HG02938 (cell line): ENCODE results near the gene TXN.
A peak's percentile ranks its signal among the peaks of the same experiment; 100 is the strongest.

Source experiments
- ATAC-seq: cut with Tn5 transposase; IDR thresholded peaks from one replicate; pipeline ENCODE4 v1.9.1; 2021; ENCODE audit warnings: mild to moderate bottlenecking, moderate library complexity; ENCODE audit not compliant: unreplicated experiment

The TXN gene

DNA sequence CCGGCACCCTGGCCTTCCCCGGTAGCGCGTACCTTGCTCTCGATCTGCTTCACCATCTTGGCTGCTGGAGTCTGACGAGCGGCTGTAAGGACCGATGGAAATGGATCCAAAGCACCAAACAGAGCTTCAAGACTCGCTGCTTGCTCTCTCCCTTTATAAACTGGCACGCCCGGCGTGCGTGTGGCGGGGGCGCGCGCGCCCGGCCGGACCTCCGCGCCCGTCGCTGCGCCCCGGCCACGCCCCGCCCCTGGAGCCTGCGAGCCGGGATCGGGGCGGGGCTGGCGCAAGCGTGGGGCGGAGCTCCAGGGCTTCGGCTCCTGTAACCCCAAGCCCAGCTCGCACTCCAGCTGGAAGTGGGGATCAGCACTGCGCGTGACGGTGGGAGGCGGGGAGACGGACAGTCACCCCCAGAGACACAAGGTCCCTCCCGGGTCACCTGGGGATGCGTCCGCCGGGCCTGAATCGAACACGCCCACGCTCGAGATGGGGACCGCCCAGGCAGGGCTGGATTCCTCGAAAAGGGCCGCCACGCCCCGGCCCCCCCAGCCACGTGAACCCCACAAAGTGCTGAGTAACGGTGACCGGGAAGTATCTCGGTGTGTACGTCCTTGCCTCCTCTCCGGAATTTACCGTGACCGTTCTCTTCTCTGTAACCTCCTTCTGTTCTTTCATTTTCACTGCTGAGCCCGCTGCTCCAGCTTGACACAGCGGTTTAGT, at the start of gene TXN:
TXN (minus strand) TSS at position 128 of the 717 bp plus-strand sequence; CDS start at position 56, 72 bp downstream.
- peak; percentile 55 for ATAC-seq

DNA sequence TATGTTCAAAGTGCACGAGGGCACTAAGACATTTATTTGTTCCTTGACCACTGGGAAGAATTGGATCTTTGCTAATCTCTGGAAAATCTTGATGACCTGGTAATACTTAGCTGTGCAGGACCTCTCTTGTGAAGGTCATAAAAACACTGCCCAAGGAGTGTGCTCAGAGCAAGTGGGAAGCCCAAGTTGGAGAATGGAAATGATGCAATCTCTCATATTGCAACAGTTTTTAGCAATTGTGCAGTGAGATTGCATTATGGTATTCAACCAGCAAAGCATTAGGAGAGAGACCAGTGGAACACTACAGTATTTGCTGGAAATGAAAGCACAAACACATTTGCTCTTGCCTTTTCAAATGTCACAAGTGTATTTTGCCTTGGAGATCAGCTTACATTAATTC, 46.8 kb upstream of the TXN start:
- ATAC-seq, result no peak

DNA sequence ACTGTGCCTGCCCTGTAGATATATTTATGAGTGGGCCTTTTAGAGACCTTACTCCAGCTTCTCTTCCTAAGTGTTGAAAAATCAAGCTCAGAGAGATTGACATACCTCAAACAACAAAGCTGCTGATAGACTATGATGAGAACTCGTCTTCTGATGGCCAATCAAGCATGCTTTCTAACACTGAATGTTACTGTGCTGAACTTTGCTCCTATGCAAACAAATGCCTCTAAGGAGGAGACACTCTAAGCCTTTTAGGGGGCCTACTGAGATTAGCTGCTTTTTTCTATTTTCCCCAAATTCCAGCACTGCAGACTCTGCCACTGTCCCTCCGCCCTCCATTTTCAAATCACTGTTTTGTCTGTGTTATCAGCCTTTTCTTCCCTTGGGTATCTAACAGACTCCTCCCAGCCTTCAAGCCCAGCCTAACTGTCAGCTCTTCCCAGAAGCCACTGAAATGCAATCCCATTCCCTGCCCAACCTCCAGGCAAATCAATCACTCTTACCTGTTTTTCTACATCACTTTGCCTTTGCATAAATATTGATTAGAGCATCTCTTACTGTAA, 41.8 kb upstream of the TXN start:
- no peak for ATAC-seq

DNA sequence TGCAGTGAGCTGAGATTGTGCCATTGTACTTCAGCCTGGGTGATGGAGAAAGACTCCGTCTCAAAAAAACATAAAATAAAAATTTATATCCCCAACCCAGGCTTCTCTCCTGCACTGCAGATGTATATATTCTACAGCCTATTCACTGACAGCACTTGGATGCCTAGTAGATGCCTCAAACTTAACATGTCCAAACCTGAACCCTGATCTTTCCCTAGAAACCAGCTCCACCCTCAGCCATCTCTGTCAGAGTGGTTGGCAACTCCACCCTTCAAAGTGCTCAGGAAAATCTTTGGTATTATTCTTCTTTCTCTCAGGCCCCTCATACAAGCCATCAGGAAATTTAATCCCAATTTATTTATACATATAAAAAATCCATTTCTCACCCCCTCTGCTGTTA, 36.9 kb upstream of the TXN start:
- no peak for ATAC-seq

DNA sequence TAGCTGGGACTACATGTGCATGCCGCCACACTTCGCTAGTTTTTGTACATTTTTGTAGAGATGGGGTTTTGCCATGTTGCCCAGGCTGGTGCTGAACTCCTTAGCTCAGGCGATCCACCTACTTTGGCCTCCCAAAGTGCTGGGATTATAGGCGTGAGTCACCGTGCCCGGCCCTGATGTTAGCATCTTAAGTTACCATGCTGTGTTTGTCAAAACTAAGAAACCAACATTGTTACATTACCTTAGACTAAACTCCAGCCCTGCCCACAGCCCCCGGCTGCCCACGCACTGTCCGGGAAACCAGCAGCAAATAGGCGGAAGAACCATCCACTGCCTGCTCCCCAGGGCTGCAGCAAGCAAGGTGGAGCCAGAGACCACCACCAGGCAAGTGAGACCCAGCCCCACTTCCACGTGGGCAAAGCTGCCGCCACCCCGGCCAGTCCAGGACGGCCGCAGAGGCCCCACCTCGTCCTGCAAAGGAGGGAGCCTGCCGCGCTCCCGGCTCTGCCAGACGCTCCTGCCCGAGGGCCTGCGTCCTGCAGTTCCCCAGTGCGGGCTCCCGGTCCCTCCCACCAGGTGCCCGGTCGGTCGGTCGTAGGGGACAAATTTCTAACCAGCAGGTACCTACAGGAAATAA, 35.7 kb upstream of the TXN start:
- no peak for ATAC-seq

DNA sequence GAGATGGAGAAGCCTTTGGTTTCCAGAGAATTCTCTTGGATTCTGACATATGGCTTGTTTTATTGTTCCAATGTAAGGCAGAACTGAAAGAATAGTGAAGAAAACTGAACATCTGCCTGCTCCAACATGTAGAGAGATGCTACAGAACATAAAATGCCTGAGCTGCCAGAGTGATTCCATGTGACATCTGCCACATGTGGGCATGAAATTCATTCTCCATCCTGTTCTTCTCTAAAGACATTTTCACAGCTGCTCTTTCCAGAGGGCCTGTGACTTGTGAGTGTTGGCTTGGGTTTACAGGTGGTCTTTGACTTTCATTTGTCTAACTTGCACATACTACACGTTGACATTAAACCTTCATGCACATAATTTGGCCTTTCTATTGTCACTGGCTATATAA, 33.7 kb upstream of the TXN start:
- no peak for ATAC-seq

DNA sequence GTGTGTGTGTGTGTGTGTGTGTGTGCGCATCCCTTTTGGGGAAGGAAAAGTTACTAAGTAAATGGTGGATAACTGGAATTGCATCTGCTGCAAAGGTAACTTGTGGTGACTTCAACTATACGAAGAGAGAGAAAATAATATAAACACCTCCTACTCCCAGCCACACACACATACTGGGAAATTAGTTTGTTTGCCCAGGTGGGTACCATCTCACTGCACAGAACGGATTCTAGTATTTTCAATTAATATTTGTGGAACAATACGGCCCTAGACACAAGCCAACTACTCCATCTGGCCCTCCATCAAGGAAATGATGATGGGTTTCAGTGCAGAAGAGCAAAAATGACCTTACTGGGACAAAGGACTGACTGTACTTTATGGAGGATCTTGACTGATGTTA, 32.2 kb upstream of the TXN start:
- ATAC-seq, result no peak

DNA sequence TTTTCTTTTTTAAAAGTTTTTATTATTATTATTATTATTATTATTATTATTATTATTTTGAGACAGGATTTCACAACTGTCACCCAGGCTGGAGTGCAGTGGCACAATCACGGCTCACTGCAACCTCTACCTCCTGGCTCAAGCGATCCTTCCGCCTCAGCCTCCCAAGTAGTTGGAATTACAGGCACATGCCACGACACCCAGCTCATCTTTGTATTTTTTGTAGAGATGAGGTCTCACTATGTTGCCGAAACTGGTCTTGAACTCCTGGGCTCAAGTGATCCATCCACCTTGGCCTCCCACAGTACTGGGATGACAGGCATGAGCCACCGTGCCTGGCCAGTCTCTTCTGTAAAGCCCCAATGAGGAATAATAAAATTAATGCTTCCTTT, 31.0 kb upstream of the TXN start:
- no peak for ATAC-seq

DNA sequence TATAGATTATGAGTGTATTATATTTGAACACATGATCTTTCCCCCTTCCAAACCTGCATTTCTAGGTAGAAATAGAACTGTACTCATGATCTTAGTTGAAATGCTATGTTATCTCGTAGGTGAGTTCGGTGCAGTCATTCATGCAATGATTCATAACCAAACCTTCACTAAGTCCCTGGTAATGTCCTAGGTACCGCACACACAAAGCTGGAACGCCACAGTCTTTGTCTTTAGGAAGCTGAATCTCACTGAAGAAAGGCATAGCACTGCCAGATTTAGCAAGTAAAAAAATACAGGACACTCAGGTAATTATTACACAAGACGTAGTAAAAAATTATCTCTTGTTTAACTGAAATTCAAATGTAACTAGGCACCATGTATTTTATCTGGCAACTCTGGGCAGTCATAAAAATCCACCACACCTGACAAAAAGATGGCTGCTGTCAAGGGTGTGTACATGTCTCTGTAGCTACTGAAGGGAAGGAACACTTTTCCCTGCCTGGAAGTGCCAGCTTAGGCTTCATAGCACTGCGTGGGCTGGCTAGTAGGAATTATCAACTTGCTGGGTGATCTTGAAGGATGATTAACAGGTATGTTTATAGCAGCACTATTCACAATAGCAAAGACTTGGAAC, 28.0 kb upstream of the TXN start:
- no peak for ATAC-seq

DNA sequence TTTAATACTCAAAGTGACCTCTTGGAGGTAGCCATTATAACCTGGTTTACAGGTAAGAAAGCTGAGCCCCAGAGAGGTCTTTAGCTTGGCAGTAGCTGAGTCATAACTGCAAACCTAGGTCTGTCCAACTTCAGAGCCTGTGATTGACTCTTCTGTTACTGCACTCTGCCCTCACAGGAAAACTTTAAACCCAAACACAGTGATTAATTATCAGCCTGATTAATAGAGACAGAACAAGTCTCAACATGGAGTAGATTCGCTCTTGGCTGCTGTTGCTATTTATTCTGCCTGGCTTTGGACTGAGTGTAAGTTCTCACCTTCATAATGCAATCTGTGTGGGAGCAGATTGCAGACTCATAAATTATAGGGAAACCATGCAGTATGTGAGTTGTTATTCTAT, 27.4 kb upstream of the TXN start:
- no peak for ATAC-seq

DNA sequence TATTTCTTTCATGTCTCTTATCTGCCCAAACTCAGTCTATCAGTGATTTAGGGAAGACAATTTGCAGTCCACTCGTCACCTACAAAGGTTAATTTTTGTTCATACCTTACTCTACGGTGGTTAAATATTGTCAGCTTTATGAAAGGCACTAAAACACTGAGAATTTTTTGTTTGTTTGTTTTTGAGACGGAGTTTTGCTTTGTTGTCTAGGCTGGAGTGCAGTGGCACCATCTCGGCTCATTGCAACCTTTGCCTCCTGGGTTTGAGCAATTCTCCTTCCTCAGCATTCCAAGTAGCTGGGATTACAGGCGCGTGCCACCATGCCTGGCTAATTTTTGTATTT, 26.4 kb upstream of the TXN start:
- ATAC-seq, result no peak

DNA sequence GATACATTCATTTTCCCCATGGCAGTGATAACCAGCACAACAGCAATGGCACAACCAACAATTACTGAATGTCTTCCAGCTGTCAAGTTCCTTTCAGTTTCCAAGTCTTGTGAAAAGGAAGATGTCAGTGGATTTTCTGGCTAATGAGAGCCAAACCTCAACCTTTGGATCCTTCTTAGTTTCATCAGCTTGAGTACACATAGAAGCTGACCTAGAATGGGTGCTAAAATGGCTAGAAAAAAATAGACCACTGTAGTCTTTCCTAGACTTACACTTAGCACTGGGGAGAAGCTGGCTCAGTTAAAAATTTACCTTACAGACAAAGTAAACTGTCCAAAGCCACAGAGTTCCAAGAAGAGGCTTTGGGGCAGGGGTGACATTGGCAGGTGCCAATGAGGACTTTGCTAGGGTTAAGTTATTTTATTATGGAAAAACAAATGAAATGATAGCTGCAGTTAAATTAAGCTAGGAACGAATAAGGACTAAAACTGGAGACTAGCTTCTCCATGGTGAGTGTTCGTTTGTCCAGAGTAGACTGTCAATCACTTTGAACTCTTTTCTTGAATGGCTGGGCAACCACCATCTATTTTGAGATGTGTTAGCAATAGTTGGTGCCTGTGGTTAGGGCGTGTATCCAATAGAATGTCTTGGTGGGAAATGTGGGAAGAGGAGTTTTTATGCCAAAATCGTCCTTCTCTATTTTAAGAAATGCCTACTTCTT, 25.9 kb upstream of the TXN start:
- ATAC-seq, result no peak

DNA sequence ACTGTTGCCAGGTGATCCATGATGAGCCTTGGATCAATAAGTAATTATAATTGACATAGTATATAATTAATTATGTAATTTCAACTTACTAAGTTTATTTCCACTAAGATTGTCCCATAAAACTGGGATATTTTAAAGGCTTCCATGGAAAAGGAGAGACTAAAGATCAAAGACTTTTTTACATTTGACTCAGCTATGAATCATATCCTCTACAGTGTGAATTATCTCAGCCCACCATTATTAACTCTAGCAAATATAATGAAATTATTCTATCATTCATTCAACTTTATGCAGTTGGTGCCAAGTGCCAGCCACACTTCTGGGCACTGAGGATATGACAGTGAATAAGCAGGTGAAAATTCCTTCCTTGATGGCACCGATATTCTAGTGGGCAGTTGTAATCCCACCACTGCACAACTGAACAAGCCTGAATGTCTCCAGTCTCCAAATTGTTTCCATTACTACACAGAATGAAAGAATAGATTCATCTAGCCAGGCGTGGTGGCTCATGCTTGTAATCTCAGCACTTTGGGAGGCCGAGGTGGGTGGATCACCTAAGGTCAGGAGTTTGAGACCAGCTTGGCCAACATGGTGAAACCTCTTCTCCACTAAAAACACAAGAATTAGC, 21.9 kb upstream of the TXN start:
- ATAC-seq, result no peak

DNA sequence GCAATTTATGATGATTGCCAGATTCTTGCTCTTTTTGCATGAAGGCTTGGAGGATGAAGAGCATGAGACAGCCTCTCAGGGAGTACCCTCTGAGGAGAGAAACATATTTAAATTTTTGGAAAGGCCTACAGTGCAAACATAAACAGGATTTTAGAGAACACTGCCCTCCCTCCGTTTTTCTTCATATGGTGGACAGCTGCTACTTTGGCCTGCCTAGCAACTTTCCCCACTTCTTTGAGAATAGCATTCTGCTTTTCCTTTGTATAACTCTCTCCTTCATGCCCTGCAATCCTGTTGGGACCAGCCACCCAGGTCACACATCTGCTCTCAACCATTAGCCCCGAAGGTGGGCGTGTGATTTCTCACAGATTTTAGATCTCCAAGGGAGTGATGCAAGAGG, 20.5 kb upstream of the TXN start:
- ATAC-seq, result no peak

DNA sequence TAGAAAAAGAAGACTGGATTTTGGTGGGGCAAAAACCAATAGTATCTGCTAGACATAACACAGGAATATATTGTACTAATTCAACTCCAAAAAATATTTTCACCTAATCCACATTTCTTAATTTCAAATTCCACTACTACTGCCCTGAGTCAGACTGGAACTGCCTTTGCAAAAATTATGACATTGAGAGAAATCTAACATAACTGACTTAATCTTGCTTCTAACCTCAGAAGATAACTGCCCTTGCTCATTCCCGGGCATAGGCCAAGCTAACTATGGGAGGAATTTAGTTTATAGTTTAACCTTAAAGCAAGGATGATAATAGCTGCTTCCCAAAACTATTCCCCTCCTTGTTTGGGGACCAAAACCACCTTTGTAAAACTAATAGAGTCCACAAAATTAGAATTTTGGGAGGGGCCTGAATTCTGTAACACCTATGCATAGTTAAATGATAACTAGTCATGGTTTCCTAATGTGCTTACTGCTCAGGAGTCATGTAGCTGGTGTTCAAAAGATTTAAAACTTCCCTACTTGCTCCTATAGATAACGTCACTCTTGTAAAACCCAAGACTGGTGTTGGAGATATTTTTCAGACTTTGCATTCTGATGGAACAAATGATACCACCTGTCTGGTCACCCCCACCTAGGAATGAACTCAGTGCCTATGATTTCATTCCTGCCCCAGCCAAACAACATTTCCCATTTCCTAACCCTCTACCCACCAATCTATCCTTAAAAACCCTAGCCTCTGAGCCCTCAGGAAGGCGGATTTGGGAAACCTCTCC, 14.1 kb upstream of the TXN start:
- no peak for ATAC-seq

DNA sequence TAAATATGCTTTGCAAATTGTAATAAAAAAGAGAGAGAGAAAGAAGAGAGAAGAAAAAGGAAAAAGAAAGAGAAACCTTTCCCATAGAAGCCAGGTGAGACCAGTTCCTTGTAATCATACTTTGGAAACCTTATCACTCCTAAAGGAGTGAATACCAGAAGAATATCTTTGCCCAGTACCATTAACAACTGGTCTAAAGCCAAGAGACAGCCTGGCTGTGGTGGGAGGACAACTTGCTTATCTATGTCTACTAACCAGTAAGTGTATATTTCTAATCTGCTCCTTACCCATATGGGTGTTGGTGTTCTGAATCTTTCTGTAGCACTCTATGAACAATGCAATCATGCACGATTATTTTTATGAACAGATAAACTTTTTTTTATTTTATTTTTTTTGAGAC, 10.5 kb upstream of the TXN start:
- no peak for ATAC-seq

DNA sequence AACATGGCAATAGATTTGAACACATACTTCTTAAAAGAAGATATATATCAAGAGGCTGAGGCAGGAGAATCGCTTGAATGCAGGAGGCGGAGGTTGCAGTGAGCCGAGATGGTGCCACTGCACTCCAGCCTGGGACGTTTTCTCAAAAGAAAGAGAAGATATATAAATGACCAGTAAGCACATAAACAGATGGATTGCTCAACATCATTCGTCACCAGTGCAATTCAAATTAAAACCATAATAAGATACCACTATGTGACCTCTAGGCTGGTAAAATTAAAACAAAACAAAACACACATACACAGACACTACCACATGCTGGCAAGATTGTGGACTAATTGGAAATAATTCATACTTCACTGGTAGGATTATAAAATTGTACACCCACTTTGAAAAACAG, 5.3 kb upstream of the TXN start:
- no peak for ATAC-seq

DNA sequence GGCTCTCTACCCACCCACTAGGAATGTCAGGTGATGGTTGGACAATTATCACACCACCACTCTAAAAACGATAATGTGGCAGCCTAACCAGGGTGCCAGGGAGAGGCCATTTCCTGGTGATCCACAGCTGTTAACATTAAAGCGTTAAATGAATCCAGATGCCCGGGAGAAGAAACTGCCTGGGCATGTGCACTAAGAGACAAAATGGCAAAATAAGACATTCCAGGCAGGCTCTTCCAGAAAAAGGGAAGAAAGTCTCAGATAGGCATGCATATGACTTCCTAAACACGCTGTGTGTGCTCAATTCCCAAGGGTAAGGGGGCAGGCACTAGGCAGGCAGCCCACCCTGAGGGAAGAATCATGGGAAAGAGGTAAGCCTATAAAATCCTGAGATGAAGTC, 4.6 kb upstream of the TXN start:
- no peak for ATAC-seq

DNA sequence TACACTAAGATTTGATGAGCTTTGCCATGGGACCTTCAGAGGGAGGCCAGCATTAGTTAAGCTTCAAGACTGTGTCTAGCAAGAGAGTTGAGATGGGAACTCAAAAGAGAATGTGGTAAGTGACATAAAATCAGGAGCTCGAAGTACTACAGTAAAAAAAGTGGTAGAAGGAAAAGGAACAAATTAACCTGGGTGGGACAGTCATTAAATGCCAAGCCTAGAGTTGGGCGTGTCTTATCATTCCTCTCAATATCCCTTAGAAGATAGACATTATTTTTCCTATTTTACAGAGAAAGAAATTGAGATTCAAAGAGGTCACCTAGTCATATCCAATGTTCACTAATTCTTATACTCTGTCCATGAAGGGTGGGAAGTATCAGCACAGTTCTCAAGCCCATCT, 3.3 kb upstream of the TXN start:
- no peak for ATAC-seq

DNA sequence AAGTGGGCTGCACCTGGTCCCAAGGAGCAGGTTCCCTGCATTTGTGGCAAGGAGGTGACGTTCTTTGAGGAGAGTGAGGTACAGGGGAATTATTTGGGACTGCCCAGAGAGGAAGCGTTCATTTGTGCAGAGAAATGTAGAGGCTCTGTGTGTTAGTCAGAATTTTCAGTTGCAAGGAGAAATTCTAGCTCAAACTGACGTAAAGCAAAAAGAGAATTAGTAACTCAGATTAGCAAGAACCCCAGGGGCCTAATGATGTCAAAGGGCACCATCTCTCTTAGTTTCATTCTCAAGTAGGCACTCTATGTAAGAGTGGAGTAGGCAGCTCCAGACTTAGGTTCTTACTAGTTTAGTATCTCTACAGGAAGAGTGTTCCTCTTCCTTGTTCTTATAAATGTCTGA, 2.4 kb upstream of the TXN start:
- no peak for ATAC-seq
